Upper lobe of left lung (tissue), 4 donors: ENCODE results near the gene SLC6A6.

ENCODE experiments used
- CTCF ChIP-seq, 6 experiments: fragments of 450-650 bp in 4 of 6; fragments of 200-600 bp in 2 of 6; sonication (generic) in 2 of 6; IDR thresholded peaks; one replicate each; pipeline ENCODE4 v1.5.1; 2016 to 2019; ENCODE audit warnings: antibody characterized with exemption in 6 of 6
- POLR2A ChIP-seq, 4 donors: fragments of 450-650 bp; IDR thresholded peaks; one replicate each; pipeline ENCODE4 v1.5.1; 2016 to 2017; ENCODE audit warnings: antibody characterized with exemption in 4 of 4, mild to moderate bottlenecking in 2 of 4

DNA sequence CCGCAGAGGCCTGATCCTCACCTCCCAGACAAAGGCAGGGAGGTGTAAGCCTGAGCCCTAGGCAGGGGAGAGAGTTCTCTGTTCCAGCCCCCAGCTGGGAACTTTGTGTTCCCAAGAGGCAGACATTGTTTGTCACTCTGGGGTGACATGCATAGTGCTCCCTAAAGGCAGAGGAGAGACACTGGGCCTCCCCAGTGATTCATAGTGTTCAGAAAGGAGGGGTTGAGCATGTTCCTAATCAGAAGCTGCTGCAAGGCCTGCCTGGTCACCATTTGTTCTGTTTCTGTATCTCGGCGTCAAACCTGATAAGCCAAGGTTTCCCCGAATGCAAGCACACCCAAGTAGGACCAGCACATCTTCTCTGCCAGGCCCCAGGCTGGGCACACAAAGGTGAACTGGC, 24.0 kb upstream of the SLC6A6 start:
- TF ChIP-seq CTCF (IDR thresholded peaks at IDR 0.05) (no peak), POLR2A (IDR thresholded peaks at IDR 0.05) (no peak)
